Measurements from ENCODE around the gene DNAAF9.

GRCh38 chr20:3431109-3431508, 23.6 kb upstream of the DNAAF9 start:
- TF ChIP-seq, protein P1, sequence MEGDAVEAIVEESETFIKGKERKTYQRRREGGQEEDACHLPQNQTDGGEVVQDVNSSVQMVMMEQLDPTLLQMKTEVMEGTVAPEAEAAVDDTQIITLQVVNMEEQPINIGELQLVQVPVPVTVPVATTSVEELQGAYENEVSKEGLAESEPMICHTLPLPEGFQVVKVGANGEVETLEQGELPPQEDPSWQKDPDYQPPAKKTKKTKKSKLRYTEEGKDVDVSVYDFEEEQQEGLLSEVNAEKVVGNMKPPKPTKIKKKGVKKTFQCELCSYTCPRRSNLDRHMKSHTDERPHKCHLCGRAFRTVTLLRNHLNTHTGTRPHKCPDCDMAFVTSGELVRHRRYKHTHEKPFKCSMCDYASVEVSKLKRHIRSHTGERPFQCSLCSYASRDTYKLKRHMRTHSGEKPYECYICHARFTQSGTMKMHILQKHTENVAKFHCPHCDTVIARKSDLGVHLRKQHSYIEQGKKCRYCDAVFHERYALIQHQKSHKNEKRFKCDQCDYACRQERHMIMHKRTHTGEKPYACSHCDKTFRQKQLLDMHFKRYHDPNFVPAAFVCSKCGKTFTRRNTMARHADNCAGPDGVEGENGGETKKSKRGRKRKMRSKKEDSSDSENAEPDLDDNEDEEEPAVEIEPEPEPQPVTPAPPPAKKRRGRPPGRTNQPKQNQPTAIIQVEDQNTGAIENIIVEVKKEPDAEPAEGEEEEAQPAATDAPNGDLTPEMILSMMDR (conservative IDR thresholded peaks at IDR 0.05; ENCODE audit: low read depth, low read length) = no peak
- no peak for TF ChIP-seq EZH2 (IDR thresholded peaks at IDR 0.05; ENCODE audit: borderline replicate concordance, low read depth, low read length, poor library complexity, severe bottlenecking)

Data from A673 (cell line).